ENCODE results near the gene PKN2.

- TF ChIP-seq POLR2AphosphoS5 (IDR thresholded peaks at IDR 0.05; ENCODE audit: low read depth, low read length) (no peak), TAF1 (IDR thresholded peaks at IDR 0.05; ENCODE audit: low read depth, low read length) (no peak), POLR2A (IDR thresholded peaks at IDR 0.05; ENCODE audit: low read depth, low read length) (no peak)
These were observed 84.1 kb downstream of the PKN2 start for GRCh38 chr1:88768187-88768586.

All from GM12891 (cell line).